Endometrial microvascular endothelial cells (primary cell): ENCODE data around the gene SLC12A5. TPM values are rescaled to one million over a fixed set of nuclear protein-coding genes. Genes with fewer than 3 reads are reported as not detected.

Experiments used
- in situ Hi-C: cut with HindIII; loops from 2 replicates; pipeline ENCODE4 v1.10.0; 2017; ENCODE audit warnings: low sequenced_read_pairs, low pct_unique_long_range_greater_than_20kb; ENCODE audit errors: inconsistent ontology term
- total RNA-seq: library from RNA; depleted of rRNA; stranded (reverse); fragments of >200 nt; gene quantifications from one replicate; pipeline ENCODE4 v1.2.3, GENCODE V29; 2015; ENCODE audit errors: inconsistent ontology term

SLC12A5 gene
- total RNA-seq, 1 donor from 2014 or later = not detected

- in situ Hi-C loops = no loop called here
Observed at GRCh38 chr20:46004889-46005473, 24.0 kb upstream of the SLC12A5 start.

GRCh38 chr20:46006022-46006705 is 22.9 kb upstream of the SLC12A5 start:
- in situ Hi-C loops = no loop called here

- in situ Hi-C loops = no loop called here
Observed at GRCh38 chr20:46006964-46007363, 22.1 kb upstream of the SLC12A5 start.

GRCh38 chr20:46007671-46008070 is 21.3 kb upstream of the SLC12A5 start:
- in situ Hi-C loops = no loop called here

GRCh38 chr20:46009816-46010215 is 19.2 kb upstream of the SLC12A5 start:
- in situ Hi-C loops = no loop called here

- in situ Hi-C loops = no loop called here
Observed at GRCh38 chr20:46010491-46011391, 18.3 kb upstream of the SLC12A5 start.

GRCh38 chr20:46011631-46012482 is 17.2 kb upstream of the SLC12A5 start:
- in situ Hi-C loops = no loop called here

- in situ Hi-C loops = no loop called here
Observed at GRCh38 chr20:46012921-46013320, 16.1 kb upstream of the SLC12A5 start.

- in situ Hi-C loops = no loop called here
Observed at GRCh38 chr20:46013322-46013828, 15.6 kb upstream of the SLC12A5 start.

GRCh38 chr20:46013829-46014516 is 15.0 kb upstream of the SLC12A5 start:
- in situ Hi-C loops = no loop called here

GRCh38 chr20:46014517-46015396 is 14.3 kb upstream of the SLC12A5 start:
- in situ Hi-C loops = no loop called here

- in situ Hi-C loops = no loop called here
Observed at GRCh38 chr20:46017272-46017671, 11.7 kb upstream of the SLC12A5 start.

- in situ Hi-C loops = no loop called here
Observed at GRCh38 chr20:46018112-46018511, 10.9 kb upstream of the SLC12A5 start.

- in situ Hi-C loops = no loop called here
Observed at GRCh38 chr20:46018611-46019010, 10.4 kb upstream of the SLC12A5 start.

GRCh38 chr20:46020555-46020954 is 8.5 kb upstream of the SLC12A5 start:
- in situ Hi-C loops = no loop called here

GRCh38 chr20:46021361-46022359 is 7.4 kb upstream of the SLC12A5 start:
- in situ Hi-C loops = no loop called here
